ENCODE measurements around the gene AP2A1. TPM values are rescaled to one million over a fixed set of nuclear protein-coding genes. Genes with fewer than 3 reads are reported as not detected.
A peak's percentile ranks its signal among the peaks of the same experiment; 100 is the strongest.

The AP2A1 gene
- total RNA-seq, 4 donors from 2014 or later: 94.2 to 142 (median 131) TPM

DNA sequence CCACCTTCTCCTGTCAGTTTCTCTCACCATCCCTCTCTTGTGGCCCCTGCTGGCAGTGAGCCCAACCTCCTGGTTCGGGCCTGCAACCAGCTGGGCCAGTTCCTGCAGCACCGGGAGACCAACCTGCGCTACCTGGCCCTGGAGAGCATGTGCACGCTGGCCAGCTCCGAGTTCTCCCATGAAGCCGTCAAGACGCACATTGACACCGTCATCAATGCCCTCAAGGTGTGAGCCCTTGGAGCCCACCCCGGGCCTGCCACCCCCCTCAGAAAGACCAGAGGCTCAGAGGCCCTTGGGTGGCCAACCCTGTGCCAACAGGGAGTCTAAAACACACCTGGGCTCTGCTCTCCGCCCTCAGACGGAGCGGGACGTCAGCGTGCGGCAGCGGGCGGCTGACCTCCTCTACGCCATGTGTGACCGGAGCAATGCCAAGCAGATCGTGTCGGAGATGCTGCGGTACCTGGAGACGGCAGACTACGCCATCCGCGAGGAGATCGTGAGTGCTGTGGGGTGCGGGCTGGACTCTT is 32.5 kb downstream of the AP2A1 start:
- intact Hi-C loops (cut with DNase I; ENCODE audit: low total_unique reads): no loop called here

DNA sequence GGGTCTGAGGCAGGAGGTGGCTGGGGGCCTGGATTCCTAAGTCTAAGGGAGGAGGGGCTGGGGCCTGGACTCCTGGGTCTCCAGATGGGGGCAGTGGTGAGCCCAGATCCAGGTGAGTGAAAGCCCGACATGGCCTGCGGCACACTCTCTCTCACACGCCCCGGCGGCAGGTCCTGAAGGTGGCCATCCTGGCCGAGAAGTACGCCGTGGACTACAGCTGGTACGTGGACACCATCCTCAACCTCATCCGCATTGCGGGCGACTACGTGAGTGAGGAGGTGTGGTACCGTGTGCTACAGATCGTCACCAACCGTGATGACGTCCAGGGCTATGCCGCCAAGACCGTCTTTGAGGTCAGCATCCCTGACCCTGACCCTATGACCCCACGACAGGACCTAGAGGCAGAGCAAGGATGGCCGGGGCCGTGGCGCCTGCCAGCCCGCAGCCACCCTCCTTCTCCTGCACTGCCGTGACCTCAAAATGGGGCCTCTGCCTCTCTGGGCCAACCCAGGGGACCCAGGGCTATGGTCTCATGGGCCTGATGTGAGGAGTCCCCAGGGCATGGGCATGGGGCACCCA is 33.1 kb downstream of the AP2A1 start:
- DNase-seq (no peak), ATAC-seq (no peak)
- in situ Hi-C loops (cut with MboI; ENCODE audit: low sequenced_read_pairs in 4 of 4): no loop called here
- Histone ChIP-seq H3K4me1 (peaks cover 0 to 12% of the 10 kb centered on the region in 2 donors), H3K27me3 (no peaks in the 10 kb centered on the region), H3K4me3 (no peak overlapping the region), H3K9me3 (no peaks in the 10 kb centered on the region), H3K27ac (no peak overlapping the region), H3K36me3 (peaks cover 0 to 73% of the 10 kb centered on the region in 2 donors)
- no peak for TF ChIP-seq POLR2A (IDR thresholded peaks at IDR 0.05)
- TF ChIP-seq, protein P1, sequence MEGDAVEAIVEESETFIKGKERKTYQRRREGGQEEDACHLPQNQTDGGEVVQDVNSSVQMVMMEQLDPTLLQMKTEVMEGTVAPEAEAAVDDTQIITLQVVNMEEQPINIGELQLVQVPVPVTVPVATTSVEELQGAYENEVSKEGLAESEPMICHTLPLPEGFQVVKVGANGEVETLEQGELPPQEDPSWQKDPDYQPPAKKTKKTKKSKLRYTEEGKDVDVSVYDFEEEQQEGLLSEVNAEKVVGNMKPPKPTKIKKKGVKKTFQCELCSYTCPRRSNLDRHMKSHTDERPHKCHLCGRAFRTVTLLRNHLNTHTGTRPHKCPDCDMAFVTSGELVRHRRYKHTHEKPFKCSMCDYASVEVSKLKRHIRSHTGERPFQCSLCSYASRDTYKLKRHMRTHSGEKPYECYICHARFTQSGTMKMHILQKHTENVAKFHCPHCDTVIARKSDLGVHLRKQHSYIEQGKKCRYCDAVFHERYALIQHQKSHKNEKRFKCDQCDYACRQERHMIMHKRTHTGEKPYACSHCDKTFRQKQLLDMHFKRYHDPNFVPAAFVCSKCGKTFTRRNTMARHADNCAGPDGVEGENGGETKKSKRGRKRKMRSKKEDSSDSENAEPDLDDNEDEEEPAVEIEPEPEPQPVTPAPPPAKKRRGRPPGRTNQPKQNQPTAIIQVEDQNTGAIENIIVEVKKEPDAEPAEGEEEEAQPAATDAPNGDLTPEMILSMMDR (IDR thresholded peaks at IDR 0.05 in 4 of 5, conservative IDR thresholded peaks at IDR 0.05 in 1 of 5): no peak
- intact Hi-C loops (cut with DNase I; ENCODE audit: low total_unique reads): no loop called here

More for the DNA sequence above, 32.5 kb downstream of the AP2A1 start:
- ATAC-seq (no peak), DNase-seq (no peak)
- H3K9me3 ChIP-seq: no peaks in the 10 kb centered on the region
- TF ChIP-seq POLR2A (IDR thresholded peaks at IDR 0.05): no peak
- TF ChIP-seq, protein P1 (IDR thresholded peaks at IDR 0.05 in 4 of 5, conservative IDR thresholded peaks at IDR 0.05 in 1 of 5): no peak
- no peaks in the 10 kb centered on the region for H3K27me3 ChIP-seq
- H3K4me3 ChIP-seq: no peak overlapping the region
- no peak overlapping the region for H3K27ac ChIP-seq
- H3K4me1 ChIP-seq: peaks cover 0 to 12% of the 10 kb centered on the region in 2 donors
- peaks cover 0 to 78% of the 10 kb centered on the region in 2 donors for H3K36me3 ChIP-seq
- in situ Hi-C loops (cut with MboI; ENCODE audit: low sequenced_read_pairs in 4 of 4): no loop called here

DNA sequence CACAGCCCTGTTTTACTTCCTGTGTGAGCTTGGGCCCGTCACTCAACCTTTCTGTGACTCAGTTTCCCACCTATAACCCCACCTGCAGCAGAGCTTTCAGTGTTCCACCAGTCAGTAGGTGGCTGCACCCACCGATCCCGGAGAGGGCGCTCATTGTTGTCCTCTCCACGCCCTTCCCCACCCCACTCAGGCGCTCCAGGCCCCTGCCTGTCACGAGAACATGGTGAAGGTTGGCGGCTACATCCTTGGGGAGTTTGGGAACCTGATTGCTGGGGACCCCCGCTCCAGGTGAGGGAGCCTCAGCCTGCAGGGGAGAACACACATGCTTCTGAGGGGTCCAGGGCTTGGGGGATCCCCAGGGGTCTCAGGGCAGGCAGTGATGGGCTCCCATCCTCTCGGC is 34.0 kb downstream of the AP2A1 start:
- no peaks in the 10 kb centered on the region for H3K9me3 ChIP-seq
- intact Hi-C loops (cut with DNase I; ENCODE audit: low total_unique reads): no loop called here
- no peak overlapping the region for H3K27ac ChIP-seq
- DNase-seq (no peak), ATAC-seq (no peak)
- H3K4me1 ChIP-seq: peaks cover 0 to 12% of the 10 kb centered on the region in 2 donors
- H3K27me3 ChIP-seq: no peaks in the 10 kb centered on the region
- TF ChIP-seq, protein P1 (IDR thresholded peaks at IDR 0.05 in 4 of 5, conservative IDR thresholded peaks at IDR 0.05 in 1 of 5): no peak
- no peak for TF ChIP-seq POLR2A (IDR thresholded peaks at IDR 0.05)
- H3K4me3 ChIP-seq: no peak overlapping the region
- in situ Hi-C loops (cut with MboI; ENCODE audit: low sequenced_read_pairs in 4 of 4): no loop called here
- peaks cover 0 to 64% of the 10 kb centered on the region in 2 donors for H3K36me3 ChIP-seq

DNA sequence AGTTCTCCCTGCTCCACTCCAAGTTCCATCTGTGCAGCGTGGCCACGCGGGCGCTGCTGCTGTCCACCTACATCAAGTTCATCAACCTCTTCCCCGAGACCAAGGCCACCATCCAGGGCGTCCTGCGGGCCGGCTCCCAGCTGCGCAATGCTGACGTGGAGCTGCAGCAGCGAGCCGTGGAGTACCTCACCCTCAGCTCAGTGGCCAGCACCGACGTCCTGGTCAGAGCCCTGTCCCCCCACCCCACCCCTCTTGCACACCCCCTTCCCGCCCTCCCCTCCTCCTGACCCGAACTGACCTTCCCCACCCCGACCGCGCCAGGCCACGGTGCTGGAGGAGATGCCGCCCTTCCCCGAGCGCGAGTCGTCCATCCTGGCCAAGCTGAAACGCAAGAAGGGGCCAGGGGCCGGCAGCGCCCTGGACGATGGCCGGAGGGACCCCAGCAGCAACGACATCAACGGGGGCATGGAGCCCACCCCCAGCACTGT is 34.6 kb downstream of the AP2A1 start:
- H3K36me3 ChIP-seq: peaks cover 0 to 57% of the 10 kb centered on the region in 2 donors
- no peaks in the 10 kb centered on the region for H3K9me3 ChIP-seq
- DNase-seq: no peak
- H3K27ac ChIP-seq: peak overlapping the region; percentile 56 to 73 (median 62)
- no peak for TF ChIP-seq POLR2A (IDR thresholded peaks at IDR 0.05)
- TF ChIP-seq, protein P1 (IDR thresholded peaks at IDR 0.05 in 4 of 5, conservative IDR thresholded peaks at IDR 0.05 in 1 of 5): no peak
- H3K4me1 ChIP-seq: peaks cover 0 to 12% of the 10 kb centered on the region in 2 donors
- ATAC-seq: no peak
- H3K4me3 ChIP-seq: peak overlapping the region in 3 of 4 donors; percentile 26 to 45 (median 42)
- H3K27me3 ChIP-seq: no peaks in the 10 kb centered on the region
- intact Hi-C loops (cut with DNase I; ENCODE audit: low total_unique reads): no loop called here
- in situ Hi-C loops (cut with MboI; ENCODE audit: low sequenced_read_pairs in 4 of 4): no loop called here
